Right cardiac atrium (tissue), 5 donors: Measurements from ENCODE around the gene SUCLG2. TPM values are rescaled to one million over a fixed set of nuclear protein-coding genes. Genes with fewer than 3 reads are reported as not detected.
"Not testable (repeated sequence)": the region's sequence is repeated elsewhere in the genome, so short reads cannot be mapped to it uniquely, and the experiment has no call there.

ENCODE experiments used
- ATAC-seq, 2 donors: fragments of 200-7000 bp; cut with Tn5 transposase; one replicate each; pipeline versions ENCODE4 v1.8.0 to v1.9.1; 2020; ENCODE audit warnings: moderate library complexity in 2 of 2, mild to moderate bottlenecking in 1 of 2
- DNase-seq, 3 donors: peaks; one replicate each; pipeline ENCODE4 v3.0.0-alpha.2; 2020
- H3K27ac ChIP-seq: one replicate; pipeline ENCODE4 v1.5.1; 2013; ENCODE audit warnings: mild to moderate bottlenecking, low read length, control low read depth, moderate library complexity
- H3K27me3 ChIP-seq: one replicate; pipeline ENCODE4 v1.6.1; 2013; ENCODE audit not compliant: control insufficient read depth, insufficient read depth
- H3K4me1 ChIP-seq: one replicate; pipeline ENCODE4 v1.6.1; 2013; ENCODE audit warnings: low read length; ENCODE audit not compliant: control insufficient read depth, insufficient read depth
- H3K4me3 ChIP-seq: one replicate; pipeline ENCODE4 v1.5.1; 2013; ENCODE audit warnings: low read length, control low read depth
- H3K9me3 ChIP-seq: one replicate; pipeline ENCODE4 v1.6.1; 2013; ENCODE audit warnings: low read length; ENCODE audit not compliant: control insufficient read depth
- WGBS: extraction: QIAGEN DNeasy Blood & Tissue Kit; methylation state at CpG from one replicate; pipeline ENCODE4 v1.1.7; 2013; 5-methylcytosine and 5-hydroxymethylcytosine counted together
- intact Hi-C, 4 donors: fragments of 100-400 bp; cut with DNase I; formaldehyde crosslinking; loops; one replicate each; pipeline versions ENCODE4 v1.11.0 to v1.14.0; 2022 to 2023
- polyA plus RNA-seq: library from polyadenylated mRNA; stranded (reverse); fragments of 200-250 nt; gene quantifications from one replicate; pipeline ENCODE4 v1.2.3, GENCODE V29; 2013
- total RNA-seq, 4 donors: library from RNA; stranded (reverse); fragmentation: NEBNext Ultra II Directional; extraction: Animal tissue kit (Norgen Biotek cat#: 25700); gene quantifications; one replicate each; pipeline ENCODE4 v1.2.1, GENCODE V29; 2021
- donor health status: healthy with polysubstance abuse.
- donor health status: DM: no; HTN: yes; CAD: no.
- donor health status: DM: no; HTN: no; CAD: no.
- donor health status: DM: no; HTN: yes; CAD: no; lungs with severe emphysema.
- donor health status: DM: yes; HTN: yes; CAD: no.

SUCLG2 gene
- total and polyA plus RNA-seq, 5 donors, result 50.6 to 84.8 (median 73.0) TPM

- ATAC-seq, result no peak
- no peak for DNase-seq
- H3K4me3 ChIP-seq, result no peak overlapping the region
- intact Hi-C loops, result no loop called here
- no peaks in the 10 kb centered on the region for H3K4me1 ChIP-seq
- no peaks in the 10 kb centered on the region for H3K9me3 ChIP-seq
- WGBS, result 94% methylated on average over 4 of the region's 4 CpGs
- no peaks in the 10 kb centered on the region for H3K27me3 ChIP-seq
- H3K27ac ChIP-seq, result no peak overlapping the region
Observed at GRCh38 chr3:67593761-67594234, 60.6 kb downstream of the SUCLG2 start.

GRCh38 chr3:67592057-67592456 is 62.4 kb downstream of the SUCLG2 start:
- Histone ChIP-seq H3K4me3 (no peak overlapping the region), H3K27me3 (no peaks in the 10 kb centered on the region), H3K27ac (no peak overlapping the region), H3K9me3 (no peaks in the 10 kb centered on the region), H3K4me1 (no peaks in the 10 kb centered on the region)
- ATAC-seq (no peak), DNase-seq (no peak)
- intact Hi-C loops, result no loop called here

- DNase-seq (no peak), ATAC-seq (no peak)
- H3K27me3 ChIP-seq, result no peaks in the 10 kb centered on the region
- peaks cover 2% of the 10 kb centered on the region for H3K4me1 ChIP-seq
- no peaks in the 10 kb centered on the region for H3K9me3 ChIP-seq
- no peak overlapping the region for H3K27ac ChIP-seq
- intact Hi-C loops, result no loop called here
- no peak overlapping the region for H3K4me3 ChIP-seq
Observed at GRCh38 chr3:67587811-67588210, 66.6 kb downstream of the SUCLG2 start.

- Histone ChIP-seq H3K4me3 (no peak overlapping the region), H3K27ac (no peak overlapping the region), H3K27me3 (no peaks in the 10 kb centered on the region), H3K4me1 (peaks cover 2% of the 10 kb centered on the region), H3K9me3 (no peaks in the 10 kb centered on the region)
- intact Hi-C loops, result no loop called here
- DNase-seq (no peak), ATAC-seq (no peak)
- 87% methylated on average over 4 of the region's 4 CpGs for WGBS
Observed at GRCh38 chr3:67587301-67587700, 67.1 kb downstream of the SUCLG2 start.

- H3K9me3 ChIP-seq, H3K4me1 ChIP-seq, DNase-seq, ATAC-seq, H3K4me3 ChIP-seq, H3K27ac ChIP-seq, intact Hi-C loops, H3K27me3 ChIP-seq: not testable (repeated sequence)
- 91% methylated on average over 3 of the region's 3 CpGs for WGBS
Observed at GRCh38 chr3:67584608-67585007, 69.8 kb downstream of the SUCLG2 start.

- Histone ChIP-seq H3K4me1 (peaks cover 2% of the 10 kb centered on the region), H3K27ac (no peak overlapping the region), H3K9me3 (no peaks in the 10 kb centered on the region), H3K4me3 (no peak overlapping the region), H3K27me3 (no peaks in the 10 kb centered on the region)
- DNase-seq (no peak), ATAC-seq (no peak)
- intact Hi-C loops, result no loop called here
- 81% methylated on average over 6 of the region's 6 CpGs for WGBS
Observed at GRCh38 chr3:67580430-67581000, 73.9 kb downstream of the SUCLG2 start.

GRCh38 chr3:67578416-67578815 is 76.0 kb downstream of the SUCLG2 start:
- peaks cover 2% of the 10 kb centered on the region for H3K4me1 ChIP-seq
- ATAC-seq (no peak), DNase-seq (no peak)
- 58% methylated on average over 5 of the region's 5 CpGs for WGBS
- no peak overlapping the region for H3K4me3 ChIP-seq
- intact Hi-C loops, result no loop called here
- no peaks in the 10 kb centered on the region for H3K9me3 ChIP-seq
- H3K27ac ChIP-seq, result no peak overlapping the region
- no peaks in the 10 kb centered on the region for H3K27me3 ChIP-seq

- Histone ChIP-seq H3K27me3 (no peaks in the 10 kb centered on the region), H3K4me3 (no peak overlapping the region), H3K9me3 (no peaks in the 10 kb centered on the region), H3K4me1 (no peaks in the 10 kb centered on the region), H3K27ac (no peak overlapping the region)
- intact Hi-C loops, result no loop called here
- WGBS, result 90% methylated on average over 3 of the region's 3 CpGs
- ATAC-seq (no peak), DNase-seq (no peak)
Observed at GRCh38 chr3:67576441-67576840, 78.0 kb downstream of the SUCLG2 start.

GRCh38 chr3:67569324-67569723 is 85.1 kb downstream of the SUCLG2 start:
- intact Hi-C loops, result no loop called here
- Histone ChIP-seq H3K27ac (no peak overlapping the region), H3K4me1 (no peaks in the 10 kb centered on the region), H3K9me3 (no peaks in the 10 kb centered on the region), H3K4me3 (no peak overlapping the region), H3K27me3 (no peaks in the 10 kb centered on the region)
- DNase-seq (no peak), ATAC-seq (no peak)
- WGBS, result 97% methylated on average over 3 of the region's 3 CpGs

- no peak overlapping the region for H3K27ac ChIP-seq
- DNase-seq (no peak), ATAC-seq (no peak)
- H3K9me3 ChIP-seq, result no peaks in the 10 kb centered on the region
- no peak overlapping the region for H3K4me3 ChIP-seq
- intact Hi-C loops, result no loop called here
- H3K4me1 ChIP-seq, result no peaks in the 10 kb centered on the region
- 85% methylated on average over 5 of the region's 5 CpGs for WGBS
- no peaks in the 10 kb centered on the region for H3K27me3 ChIP-seq
Observed at GRCh38 chr3:67567893-67568292, 86.5 kb downstream of the SUCLG2 start.

GRCh38 chr3:67564973-67565372 is 89.4 kb downstream of the SUCLG2 start:
- H3K27me3 ChIP-seq, result no peaks in the 10 kb centered on the region
- no peak overlapping the region for H3K4me3 ChIP-seq
- WGBS, result 99% methylated on average over 1 of the region's 1 CpG
- DNase-seq, result no peak
- H3K4me1 ChIP-seq, result no peaks in the 10 kb centered on the region
- H3K9me3 ChIP-seq, result no peaks in the 10 kb centered on the region
- intact Hi-C loops, result no loop called here
- ATAC-seq, result no peak
- H3K27ac ChIP-seq, result no peak overlapping the region

GRCh38 chr3:67564008-67564407 is 90.4 kb downstream of the SUCLG2 start:
- Histone ChIP-seq H3K9me3 (no peaks in the 10 kb centered on the region), H3K27me3 (no peaks in the 10 kb centered on the region), H3K4me3 (no peak overlapping the region), H3K27ac (no peak overlapping the region), H3K4me1 (no peaks in the 10 kb centered on the region)
- ATAC-seq, result no peak
- no peak for DNase-seq
- WGBS, result 75% methylated on average over 3 of the region's 3 CpGs
- intact Hi-C loops, result no loop called here
